K562 (cell line): ENCODE measurements around the gene CUX1. TPM values are rescaled to one million over a fixed set of nuclear protein-coding genes. Genes with fewer than 3 reads are reported as not detected.

ENCODE experiments used
- ARID1B ChIP-seq: fragments of 450-650 bp; IDR thresholded peaks from 2 replicates; pipeline ENCODE4 v1.6.1; 2016; ENCODE audit warnings: antibody characterized with exemption, mild to moderate bottlenecking, inconsistent platforms
- CEBPZ ChIP-seq: fragments of 150-350 bp; IDR thresholded peaks from 2 replicates; pipeline ENCODE4 v1.6.1; 2014; ENCODE audit warnings: low read depth, mild to moderate bottlenecking, low read length, borderline replicate concordance
- CTCFL ChIP-seq: IDR thresholded peaks from 2 replicates; pipeline ENCODE4 v1.6.1; 2011; ENCODE audit warnings: borderline replicate concordance, low read depth, mild to moderate bottlenecking, moderate library complexity, low read length; ENCODE audit not compliant: insufficient read depth, poor library complexity, severe bottlenecking
- KDM1A ChIP-seq, 2 experiments: fragments of 450-650 bp; IDR thresholded peaks; 2 replicates each; pipeline ENCODE4 v1.6.1; 2016; ENCODE audit warnings: mild to moderate bottlenecking in 2 of 2
- PHTF2 ChIP-seq: fragments of 250-450 bp; sonication (Bioruptor Pico); IDR thresholded peaks from 2 replicates; pipeline ENCODE4 v1.5.0; 2021; ENCODE audit warnings: mild to moderate bottlenecking
- SETDB1 ChIP-seq: IDR thresholded peaks from one replicate; pipeline ENCODE4 v1.6.1; 2012; ENCODE audit warnings: low read length, control low read depth, inconsistent platforms
- SIX5 ChIP-seq, 2 experiments: IDR thresholded peaks; 2 replicates each; pipeline ENCODE4 v1.6.1; 2011; ENCODE audit warnings: low read length in 2 of 2, borderline replicate concordance in 1 of 2, low read depth in 1 of 2, mild to moderate bottlenecking in 1 of 2, moderate library complexity in 1 of 2; ENCODE audit not compliant: insufficient read depth in 1 of 2
- ZBTB1 ChIP-seq: sonication (generic); formaldehyde crosslinking; IDR thresholded peaks from 2 replicates; pipeline ENCODE4 v1.8.1; 2023; ENCODE audit warnings: missing genetic modification reagents, low read depth, mild to moderate bottlenecking, borderline replicate concordance
- ZC3H11A ChIP-seq: IDR thresholded peaks from 2 replicates; pipeline ENCODE4 v1.6.1; 2012; ENCODE audit warnings: low read depth, low read length, improper control_type of control experiment
- ZFX ChIP-seq: sonication (generic); formaldehyde crosslinking; IDR thresholded peaks from 2 replicates; pipeline ENCODE4 v1.8.0; 2022; ENCODE audit warnings: mild to moderate bottlenecking, missing genetic modification reagents, moderate library complexity
- ZNF444 ChIP-seq: fragments of 250-450 bp; sonication (Bioruptor Pico); IDR thresholded peaks from 2 replicates; pipeline ENCODE4 v1.4.0; 2020; ENCODE audit warnings: mild to moderate bottlenecking, moderate library complexity
- ZNF609 ChIP-seq: sonication (generic); formaldehyde crosslinking; IDR thresholded peaks from 2 replicates; pipeline ENCODE4 v1.8.1; 2023; ENCODE audit warnings: missing genetic modification reagents, mild to moderate bottlenecking, borderline replicate concordance
- polyA plus RNA-seq, 8 experiments: library from polyadenylated mRNA; depleted of rRNA in 4 of 8; stranded (reverse) in 5 of 8; unstranded in 3 of 8; fragments of >200 nt; fragmentation: Nextera tagmentation in 2 of 8; fragmentation: Illumina TruSeq in 1 of 8; extraction: Ambion mirVana in 2 of 8; extraction: Trizol in 1 of 8; gene quantifications; 2 replicates each; pipeline versions ENCODE4 v1.2.1 to v1.2.3, GENCODE V29; 2011 to 2014; ENCODE audit warnings: inconsistent platforms in 1 of 8, missing spikeins in 1 of 8
- total RNA-seq, 7 experiments: library from RNA; depleted of rRNA in 6 of 7; stranded (reverse); fragments of >200 nt in 6 of 7; fragmentation: Illumina TruSeq in 2 of 7; extraction: Trizol in 2 of 7; gene quantifications; 2 replicates each; pipeline versions ENCODE4 v1.2.1 to v1.2.3, GENCODE V29; 2011 to 2021; ENCODE audit warnings: low replicate concordance in 1 of 7

The CUX1 gene
- total and polyA plus RNA-seq, 9 of the 15 experiments (the other 6 are each of a cell fraction or from before 2014, with no cell fraction given) = 3.6 to 55.3 (median 25.2) TPM

- TF ChIP-seq ZNF609 (CRISPR knock-in tag) (no peak), CEBPZ (no peak), ARID1B (peak; percentile 29; the same call in 1 of the 2 replicates), ZFX (CRISPR knock-in tag) (no peak), ZC3H11A (no peak), SETDB1 (no peak), PHTF2 (CRISPR knock-in tag) (no peak), CTCFL (no peak), ZNF444 (no peak), SIX5 (IDR thresholded peaks at IDR 0.05; ENCODE audit: borderline replicate concordance in 1 of 2, insufficient read depth in 1 of 2, low read depth in 1 of 2, low read length in 2 of 2) (no peak), ZBTB1 (CRISPR knock-in tag) (no peak), KDM1A (IDR thresholded peaks at IDR 0.05) (0 out of 4 replicates have a peak, but pooled peaks of 1 of the 2 experiments have one; percentile 30)
These were observed 246.3 kb downstream of the CUX1 start (continued) for GRCh38 chr7:102063690-102064180.
